Dedifferentiated amniotic fluid mesenchymal stem cell (primary cell): ENCODE results near the gene FIGN.

Experiments
- DNase-seq: peaks from one replicate; pipeline ENCODE4 v3.0.0-alpha.2; 2016; ENCODE audit errors: extremely low spot score

The FIGN gene

GRCh38 chr2:163612332-163612731 lies 123.5 kb downstream of the FIGN start:
- no peak for DNase-seq

GRCh38 chr2:163611557-163611906 lies 124.3 kb downstream of the FIGN start:
- no peak for DNase-seq

GRCh38 chr2:163610817-163611556 lies 124.8 kb downstream of the FIGN start:
- DNase-seq: no peak

DNA sequence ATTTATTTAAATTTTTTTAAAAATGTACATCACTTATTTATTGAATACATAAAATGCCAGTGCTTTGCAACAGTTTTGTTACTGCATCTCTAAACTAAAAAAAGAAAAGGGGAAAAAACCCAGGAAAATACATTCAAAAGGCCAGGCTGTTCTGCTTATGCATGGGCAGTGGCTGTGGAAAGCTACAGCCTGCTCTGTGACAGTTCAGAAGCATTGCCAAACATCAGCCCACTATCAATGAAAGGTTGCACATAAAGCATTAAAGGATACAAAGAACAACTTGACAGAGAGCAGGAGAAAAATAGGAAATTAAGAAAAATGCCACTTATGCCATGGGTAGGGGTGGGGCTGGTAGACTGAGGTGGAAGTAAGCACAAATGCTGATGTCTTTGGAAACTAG lies 128.2 kb downstream of the FIGN start:
- DNase-seq: no peak

DNA sequence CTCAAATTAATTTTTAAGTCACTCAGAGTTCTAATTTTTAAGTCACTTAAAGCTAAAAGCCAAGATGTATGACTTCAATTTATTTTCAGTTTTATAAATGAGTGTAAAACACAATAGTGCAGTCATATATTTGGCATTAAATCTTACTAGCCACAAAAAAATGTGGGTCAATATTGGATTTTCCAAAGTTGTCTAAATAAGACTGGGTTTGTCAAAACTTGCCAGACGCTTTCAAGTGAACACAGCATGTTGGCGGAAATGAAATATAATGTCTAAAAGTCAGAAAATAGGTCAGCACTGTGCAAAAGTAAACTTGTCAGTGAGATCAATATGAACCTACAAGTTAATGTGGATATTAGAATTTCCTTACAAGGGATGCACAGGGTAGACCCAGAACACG lies 128.9 kb downstream of the FIGN start:
- no peak for DNase-seq

DNA sequence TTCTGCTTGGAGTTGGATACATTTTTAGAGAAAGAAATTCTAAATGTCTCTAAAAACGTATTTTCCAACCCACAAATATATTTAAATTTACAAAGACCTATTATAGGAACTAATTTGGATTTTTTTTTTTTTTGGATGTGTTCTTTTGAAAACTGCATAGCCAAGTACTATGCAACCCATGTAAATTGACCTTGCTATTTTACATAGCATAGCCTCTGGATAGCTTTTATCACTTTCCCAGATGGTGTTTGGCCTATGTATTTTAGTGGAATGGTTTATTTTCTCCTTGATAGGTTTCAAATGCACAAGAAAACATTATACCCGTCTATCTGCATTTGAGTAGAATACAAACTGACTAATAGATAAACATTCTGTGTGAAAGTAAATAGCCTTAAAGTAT lies 130.0 kb downstream of the FIGN start:
- no peak for DNase-seq

DNA sequence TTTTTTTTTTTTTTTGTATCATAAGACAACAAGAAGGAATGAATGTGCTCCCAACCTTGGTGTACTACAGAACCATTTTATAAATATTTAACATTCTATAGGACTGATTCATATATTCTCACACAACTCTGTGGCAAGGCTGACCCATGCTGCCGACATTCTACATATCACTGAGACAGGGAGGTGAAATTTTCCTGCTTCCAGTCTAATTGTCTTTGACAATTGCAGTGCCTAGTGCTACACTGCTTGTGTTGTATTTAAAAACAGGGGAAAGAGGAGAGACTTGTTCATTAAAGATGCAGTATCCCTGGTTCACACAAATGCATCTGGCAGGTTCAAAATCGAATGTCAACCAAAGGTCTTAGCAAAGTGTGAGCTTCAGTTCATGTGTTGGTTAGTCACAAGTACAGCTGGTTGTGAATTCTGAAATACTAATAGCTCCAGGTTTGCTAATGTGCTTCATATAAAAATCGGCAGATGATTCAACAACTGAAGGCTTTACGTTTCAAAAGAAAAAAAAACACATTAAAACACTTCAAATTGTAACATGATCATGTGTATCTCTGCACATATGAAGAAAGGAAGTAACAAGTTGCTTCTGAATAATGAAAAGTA lies 130.8 kb downstream of the FIGN start:
- DNase-seq: peak; percentile 52

DNA sequence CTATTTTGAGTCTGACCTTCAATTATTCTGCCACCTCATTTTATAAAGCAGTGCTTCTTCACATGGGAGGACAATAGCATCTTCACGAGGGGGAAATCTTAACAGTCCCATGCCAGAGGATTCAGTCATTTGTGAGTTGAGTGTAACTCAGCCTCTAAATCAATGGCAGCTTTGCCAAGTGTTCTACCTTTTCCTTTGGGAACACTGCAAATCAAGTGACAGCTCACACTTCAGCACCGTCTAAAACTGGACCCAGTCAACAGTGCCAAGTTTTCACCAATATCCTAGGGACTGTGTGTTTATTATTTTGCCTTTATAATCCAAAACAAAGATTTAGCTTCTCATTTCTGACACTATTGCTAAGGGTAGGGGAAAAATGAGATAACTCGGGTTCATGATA lies 133.6 kb downstream of the FIGN start:
- no peak for DNase-seq

GRCh38 chr2:163601377-163601776 lies 134.4 kb downstream of the FIGN start:
- no peak for DNase-seq

GRCh38 chr2:163600801-163601200 lies 135.0 kb downstream of the FIGN start:
- DNase-seq: no peak

GRCh38 chr2:163595028-163595427 lies 140.8 kb downstream of the FIGN start:
- DNase-seq: no peak

DNA sequence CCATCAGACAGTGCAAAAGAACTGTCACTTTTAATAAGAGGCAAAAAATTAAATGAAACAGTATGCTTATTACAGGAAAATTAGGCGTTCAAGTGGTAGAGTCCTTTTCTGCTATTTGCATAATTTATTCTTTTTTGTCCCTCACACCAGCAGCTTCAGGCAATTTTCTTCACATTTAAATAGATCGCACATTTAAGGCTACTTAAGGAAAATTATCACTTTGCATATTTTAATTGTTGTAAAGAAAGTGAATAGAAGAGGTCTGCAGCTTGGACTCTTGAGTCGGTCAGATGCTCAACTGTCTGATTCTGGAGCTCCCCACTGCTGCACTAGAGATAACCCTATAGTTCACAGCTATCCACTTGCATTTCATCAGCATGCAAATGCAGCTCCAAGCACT lies 141.3 kb downstream of the FIGN start:
- no peak for DNase-seq

- no peak for DNase-seq
Observed at GRCh38 chr2:163593982-163594381, 141.8 kb downstream of the FIGN start.

DNA sequence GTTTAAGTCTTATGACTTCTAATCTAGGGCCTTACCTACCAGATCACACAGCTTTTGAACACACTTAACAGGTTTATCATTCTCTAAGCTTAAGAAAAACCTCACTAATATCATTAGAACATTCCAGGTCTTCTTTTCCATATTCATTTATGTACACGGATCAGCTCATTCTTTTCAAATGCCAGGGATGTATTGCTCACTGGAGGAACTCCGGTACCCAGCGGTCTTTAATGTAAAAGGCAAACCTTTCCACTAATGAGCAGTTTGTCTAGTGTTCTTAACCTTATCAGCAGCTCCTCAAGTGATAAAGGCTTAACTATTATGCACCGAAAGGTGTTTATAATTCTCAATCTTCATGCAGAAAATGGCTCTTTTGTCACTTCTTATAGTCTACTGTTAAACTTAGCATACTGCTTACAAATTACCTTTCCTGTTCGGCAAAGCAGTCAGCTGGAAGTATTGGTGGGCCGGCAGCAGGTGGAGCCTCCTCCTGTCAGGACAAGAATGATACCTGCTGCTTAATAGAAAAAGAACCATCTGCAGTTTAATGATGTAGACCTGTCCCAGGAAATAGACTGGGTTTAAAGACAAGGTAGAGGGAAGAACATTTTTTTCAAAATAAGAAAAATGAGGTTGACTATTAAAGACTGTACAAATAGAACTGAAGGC lies 142.7 kb downstream of the FIGN start:
- no peak for DNase-seq

- no peak for DNase-seq
Observed at GRCh38 chr2:163591461-163591860, 144.3 kb downstream of the FIGN start.

- DNase-seq: no peak
Observed at GRCh38 chr2:163580757-163581156, 155.1 kb downstream of the FIGN start.

GRCh38 chr2:163574309-163574708 lies 161.5 kb downstream of the FIGN start:
- DNase-seq: no peak

DNA sequence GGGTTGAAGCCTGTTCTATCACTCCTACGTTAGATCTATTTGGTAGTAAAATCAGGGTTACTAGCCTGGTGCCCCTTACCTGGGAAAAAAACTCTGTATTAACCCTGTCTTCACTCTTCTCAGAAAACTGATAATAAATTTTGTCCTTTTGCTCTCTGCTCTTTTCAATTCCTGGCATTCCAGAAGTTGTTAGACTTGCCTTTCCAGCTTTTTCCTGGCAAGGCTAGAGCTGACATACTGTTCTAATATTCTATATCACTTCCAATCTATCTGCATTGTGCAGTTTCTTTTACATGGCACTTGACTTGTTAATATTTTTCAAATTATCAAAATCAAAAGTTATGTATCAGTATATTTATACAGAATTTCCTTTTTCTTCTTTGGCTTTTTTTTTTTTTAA lies 162.2 kb downstream of the FIGN start:
- DNase-seq: no peak

GRCh38 chr2:163572850-163573249 lies 163.0 kb downstream of the FIGN start:
- DNase-seq: no peak

GRCh38 chr2:163571423-163572102 lies 164.2 kb downstream of the FIGN start:
- DNase-seq: no peak

DNA sequence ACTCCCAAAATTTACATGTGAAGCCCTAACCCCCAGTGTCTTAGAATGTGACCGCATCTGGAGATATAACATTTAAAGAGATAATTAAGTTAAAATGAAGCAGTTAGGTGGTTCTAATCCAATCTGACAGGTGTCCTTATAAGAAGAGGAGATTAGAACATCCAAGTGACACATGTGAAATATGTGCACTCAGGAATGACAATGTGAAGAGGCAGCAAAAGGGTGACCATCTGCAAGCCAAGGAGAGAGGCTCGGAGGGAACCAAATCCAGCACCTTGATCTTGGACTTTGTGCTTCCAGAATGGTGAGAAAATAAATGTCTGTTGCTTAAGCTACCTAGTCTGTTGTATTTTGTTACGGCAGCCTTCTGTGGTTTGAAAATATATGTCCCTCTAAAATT lies 165.4 kb downstream of the FIGN start:
- no peak for DNase-seq

DNA sequence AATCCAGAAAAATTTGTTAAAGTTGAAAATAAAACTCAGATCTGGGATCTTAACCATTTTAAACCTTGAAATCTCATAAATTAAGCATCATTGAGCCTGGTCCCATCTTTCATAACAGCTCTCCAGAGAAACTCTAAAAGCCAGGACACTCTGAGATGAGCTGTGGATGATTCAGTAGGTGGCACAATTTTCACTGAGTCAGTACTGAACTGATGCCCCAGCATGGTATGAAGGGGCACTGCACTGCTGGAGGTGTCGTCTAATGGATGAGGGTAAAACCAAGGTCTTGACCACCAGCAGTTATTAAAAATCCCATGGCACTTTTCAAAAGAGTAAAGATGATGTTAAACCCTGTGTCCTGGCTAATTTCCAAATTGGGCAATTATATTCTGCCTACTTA lies 170.6 kb downstream of the FIGN start:
- DNase-seq: no peak

DNA sequence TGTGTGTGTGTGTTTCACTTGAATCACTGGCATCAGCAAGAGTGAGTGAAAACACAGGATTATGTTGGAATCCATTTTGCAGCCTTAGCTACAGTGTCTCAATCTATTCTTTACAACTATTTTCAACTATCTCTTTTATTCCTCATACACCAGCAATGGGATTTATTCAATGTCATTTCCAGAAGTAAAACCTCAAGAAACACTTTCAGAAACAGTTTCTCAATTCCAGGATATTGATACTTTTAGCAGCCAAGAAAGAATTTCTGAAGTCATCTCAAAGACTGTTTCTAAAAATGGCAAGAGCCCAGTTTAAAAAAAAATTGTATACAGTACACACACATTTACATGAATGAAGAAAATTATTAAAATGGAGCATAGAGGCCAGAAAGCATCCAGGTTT lies 171.6 kb downstream of the FIGN start:
- no peak for DNase-seq
